Stimulated activated CD4-positive, alpha-beta T cell treated with anti-CD3 and anti-CD28 coated beads, Interleukin-1b, Interleukin-23, amount 100 ng/mL, for 1 hour (primary cell): Measurements from ENCODE around the gene METTL1.
"Not testable (repeated sequence)": the region's sequence is repeated elsewhere in the genome, so short reads cannot be mapped to it uniquely, and the experiment has no call there.

Source experiments
- DNase-seq, 2 donors: peaks; one replicate each; pipeline ENCODE4 v3.0.0-alpha.2; 2020; ENCODE audit warnings: low read depth in 2 of 2

Gene METTL1

DNA sequence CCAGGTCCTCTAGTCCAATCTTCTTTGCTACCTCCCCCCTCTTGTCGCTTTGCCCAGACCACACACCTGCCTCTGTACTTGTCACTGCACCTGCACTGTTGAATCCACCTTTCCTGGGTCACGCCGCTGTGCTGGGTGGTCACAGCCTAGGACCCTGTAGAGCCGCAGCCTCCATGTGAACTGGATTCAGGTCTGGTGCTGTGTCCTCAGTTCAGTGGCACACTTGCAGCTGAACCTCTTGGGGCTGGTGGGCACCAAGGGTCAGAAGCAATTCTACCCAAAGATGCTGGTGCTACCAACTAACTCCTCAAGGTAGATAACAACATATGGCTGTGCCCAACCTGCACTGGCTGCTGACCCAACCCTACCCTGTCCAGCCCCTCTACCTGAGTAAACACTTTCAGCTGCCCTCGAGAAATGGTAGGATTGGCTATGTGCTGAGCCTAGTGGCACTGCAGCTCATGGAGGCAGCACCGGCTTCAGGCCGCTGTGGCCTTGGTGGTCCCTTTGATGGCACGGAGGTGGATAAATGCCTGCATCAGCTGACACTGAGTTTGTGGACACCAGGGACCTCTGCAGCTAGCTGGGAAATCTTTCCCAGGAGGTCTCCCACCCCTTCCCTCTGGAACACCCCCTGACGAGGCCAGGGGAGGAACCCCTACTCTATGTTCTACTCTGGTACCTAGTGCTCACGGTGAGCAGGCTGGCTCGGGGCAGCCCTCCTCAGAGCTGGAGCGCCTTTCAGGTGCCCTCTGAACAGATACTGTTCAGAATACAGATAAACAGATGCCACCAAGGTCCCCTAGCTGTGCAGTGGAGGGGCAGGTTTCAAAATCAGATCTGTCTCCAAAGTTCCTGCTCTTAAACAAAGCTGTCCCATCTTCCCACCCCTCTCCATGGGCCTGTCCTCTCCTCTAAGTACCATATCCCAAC lies 47.6 kb downstream of the METTL1 start:
- no peak for DNase-seq

DNA sequence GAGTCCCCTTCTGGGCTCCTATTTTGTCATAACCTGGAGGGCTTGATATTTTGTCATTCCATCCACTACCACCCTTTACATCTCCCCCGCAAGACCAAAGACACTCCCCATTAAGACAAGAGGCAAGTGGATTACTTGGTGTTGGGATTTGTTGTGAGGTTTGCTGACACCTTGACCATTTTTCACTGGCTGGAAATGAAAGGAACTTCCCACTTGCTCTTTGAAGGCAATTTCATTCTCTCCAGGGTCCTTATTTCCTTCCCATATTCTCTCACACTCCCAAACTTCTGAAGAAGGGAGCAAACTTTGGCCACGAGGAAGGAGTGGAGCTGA lies 48.3 kb downstream of the METTL1 start:
- no peak for DNase-seq

DNA sequence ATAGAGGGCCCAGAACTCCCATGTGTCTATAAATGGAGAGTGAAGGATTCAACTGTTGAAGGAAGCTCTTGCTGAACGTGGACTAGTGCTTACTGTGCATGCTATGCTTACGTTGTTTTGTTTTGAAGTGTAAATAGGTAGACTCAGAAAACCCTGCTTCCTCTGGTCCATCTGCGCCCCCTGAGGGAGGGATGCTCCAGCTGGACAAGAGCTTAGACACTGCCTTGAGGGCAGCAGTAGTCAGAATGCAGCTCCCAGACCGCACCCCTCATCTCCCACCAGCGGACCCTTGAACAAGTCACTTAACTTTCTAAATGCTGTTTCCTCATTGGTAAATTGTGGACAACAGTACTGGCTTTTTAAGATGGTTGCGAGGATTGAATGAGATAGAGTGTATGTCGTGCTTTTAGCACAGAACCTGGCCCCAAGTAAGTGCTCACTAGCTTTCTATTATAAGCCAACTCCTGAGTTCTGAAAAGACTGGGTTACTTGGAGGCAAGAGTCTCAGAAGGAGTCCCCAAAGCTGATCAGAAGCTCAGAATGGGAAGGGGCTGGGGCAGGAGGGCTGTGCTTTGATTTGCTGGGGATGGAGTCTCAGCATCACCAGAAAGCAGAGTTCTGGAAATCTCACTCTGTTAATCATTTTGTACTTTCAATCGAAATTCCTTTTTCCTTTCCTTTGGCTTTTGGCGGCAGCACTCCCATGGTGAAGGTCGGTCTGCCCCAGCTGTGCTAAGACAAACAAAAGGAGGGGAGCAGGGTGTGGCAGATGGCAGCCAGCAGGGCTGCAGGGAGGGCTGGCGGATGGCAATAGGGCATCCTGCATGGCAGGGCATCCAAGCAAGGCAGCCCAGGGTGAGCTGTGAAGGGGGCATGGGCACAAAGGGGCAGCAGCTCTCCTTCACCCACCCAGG lies 48.9 kb downstream of the METTL1 start:
- DNase-seq: no peak

DNA sequence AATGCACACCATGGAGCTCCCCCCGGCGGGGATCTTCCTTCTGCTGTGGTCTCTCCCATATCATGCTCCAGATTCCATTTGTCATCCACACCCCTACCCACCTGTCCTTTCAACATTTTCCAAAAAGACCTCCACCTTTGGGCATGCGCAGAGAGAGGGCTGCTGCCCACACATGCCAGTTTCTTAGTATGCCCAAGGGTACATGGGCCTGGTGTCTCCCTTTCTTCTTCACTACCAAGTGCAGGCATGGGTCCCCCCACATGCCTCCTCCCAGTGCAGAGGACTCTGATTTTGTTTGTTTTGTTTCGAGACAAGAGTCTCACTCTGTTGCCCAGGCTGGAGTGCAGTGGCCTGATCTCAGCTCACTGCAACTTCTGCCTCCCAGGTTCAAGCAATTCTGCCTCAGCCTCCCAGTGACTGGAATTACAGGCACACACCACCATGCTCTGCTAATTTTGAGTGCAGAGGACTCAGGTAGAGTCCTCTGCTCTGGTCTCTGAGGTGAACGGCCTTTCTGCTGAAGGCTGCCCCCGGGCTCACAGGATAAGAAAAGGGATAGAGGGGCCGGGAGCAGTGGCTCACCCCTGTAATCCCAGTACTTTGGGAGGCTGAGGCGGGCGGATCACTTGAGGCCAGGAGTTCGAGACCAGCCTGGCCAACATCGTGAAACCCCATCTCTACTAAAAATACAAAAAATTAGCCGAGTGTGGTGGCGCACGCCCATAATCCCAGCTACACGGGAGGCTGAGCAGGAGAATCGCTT lies 49.9 kb downstream of the METTL1 start:
- DNase-seq: not testable (repeated sequence)

DNA sequence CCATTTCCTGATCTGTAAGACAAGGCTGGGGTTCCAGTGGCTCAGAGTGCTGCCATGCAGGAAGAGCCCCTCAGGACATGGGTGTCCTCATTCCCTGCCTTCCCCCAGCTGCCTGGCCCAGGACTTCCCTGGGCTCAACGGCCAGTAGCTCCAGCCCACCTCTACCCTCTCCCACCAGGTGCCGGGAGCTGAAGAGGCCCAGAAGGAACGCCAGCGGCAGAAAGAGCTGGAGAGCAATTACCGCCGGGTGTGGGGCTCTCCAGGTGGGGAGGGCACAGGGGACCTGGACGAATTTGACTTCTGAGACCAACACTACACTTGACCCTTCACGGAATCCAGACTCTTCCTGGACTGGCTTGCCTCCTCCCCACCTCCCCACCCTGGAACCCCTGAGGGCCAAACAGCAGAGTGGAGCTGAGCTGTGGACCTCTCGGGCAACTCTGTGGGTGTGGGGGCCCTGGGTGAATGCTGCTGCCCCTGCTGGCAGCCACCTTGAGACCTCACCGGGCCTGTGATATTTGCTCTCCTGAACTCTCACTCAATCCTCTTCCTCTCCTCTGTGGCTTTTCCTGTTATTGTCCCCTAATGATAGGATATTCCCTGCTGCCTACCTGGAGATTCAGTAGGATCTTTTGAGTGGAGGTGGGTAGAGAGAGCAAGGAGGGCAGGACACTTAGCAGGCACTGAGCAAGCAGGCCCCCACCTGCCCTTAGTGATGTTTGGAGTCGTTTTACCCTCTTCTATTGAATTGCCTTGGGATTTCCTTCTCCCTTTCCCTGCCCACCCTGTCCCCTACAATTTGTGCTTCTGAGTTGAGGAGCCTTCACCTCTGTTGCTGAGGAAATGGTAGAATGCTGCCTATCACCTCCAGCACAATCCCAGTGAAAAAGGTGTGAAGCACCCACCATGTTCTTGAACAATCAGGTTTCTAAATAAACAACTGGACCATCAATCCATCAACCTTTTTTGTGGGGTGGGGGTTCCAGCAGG lies 51.0 kb downstream of the METTL1 start:
- DNase-seq: no peak

DNA sequence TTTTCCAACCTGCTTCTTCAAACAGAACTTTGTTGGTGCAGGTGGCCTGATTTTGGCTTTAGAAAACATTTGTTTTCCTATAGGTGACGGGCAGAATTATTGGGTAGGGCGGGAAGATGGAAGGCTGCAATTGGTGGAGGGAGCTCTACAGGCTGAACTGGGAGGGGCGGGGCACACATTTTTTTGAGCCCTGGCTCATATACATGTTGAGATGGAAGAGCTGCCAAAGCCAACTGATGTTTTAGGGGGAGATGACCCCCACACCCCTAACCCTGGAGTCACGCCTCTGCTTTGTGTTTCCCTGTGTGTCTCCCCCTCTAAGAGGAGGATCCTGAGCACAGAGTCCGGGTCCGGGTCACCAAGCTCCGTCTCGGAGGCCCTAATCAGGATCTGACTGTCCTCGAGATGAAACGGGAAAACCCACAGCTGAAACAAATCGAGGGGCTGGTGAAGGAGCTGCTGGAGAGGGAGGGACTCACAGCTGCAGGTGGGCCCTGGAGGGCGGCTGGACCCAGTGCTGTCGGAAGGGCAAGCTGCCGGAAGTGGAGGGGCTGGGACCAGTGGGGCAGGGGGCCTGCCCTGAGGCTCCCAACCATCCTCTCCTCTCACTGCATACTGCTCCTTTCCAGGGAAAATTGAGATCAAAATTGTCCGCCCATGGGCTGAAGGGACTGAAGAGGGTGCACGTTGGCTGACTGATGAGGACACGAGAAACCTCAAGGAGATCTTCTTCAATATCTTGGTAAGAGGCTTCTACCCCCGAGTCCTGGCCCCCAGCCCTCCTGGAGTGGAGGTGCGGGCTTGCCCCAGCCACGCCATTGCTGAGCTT lies 51.9 kb downstream of the METTL1 start:
- no peak for DNase-seq

DNA sequence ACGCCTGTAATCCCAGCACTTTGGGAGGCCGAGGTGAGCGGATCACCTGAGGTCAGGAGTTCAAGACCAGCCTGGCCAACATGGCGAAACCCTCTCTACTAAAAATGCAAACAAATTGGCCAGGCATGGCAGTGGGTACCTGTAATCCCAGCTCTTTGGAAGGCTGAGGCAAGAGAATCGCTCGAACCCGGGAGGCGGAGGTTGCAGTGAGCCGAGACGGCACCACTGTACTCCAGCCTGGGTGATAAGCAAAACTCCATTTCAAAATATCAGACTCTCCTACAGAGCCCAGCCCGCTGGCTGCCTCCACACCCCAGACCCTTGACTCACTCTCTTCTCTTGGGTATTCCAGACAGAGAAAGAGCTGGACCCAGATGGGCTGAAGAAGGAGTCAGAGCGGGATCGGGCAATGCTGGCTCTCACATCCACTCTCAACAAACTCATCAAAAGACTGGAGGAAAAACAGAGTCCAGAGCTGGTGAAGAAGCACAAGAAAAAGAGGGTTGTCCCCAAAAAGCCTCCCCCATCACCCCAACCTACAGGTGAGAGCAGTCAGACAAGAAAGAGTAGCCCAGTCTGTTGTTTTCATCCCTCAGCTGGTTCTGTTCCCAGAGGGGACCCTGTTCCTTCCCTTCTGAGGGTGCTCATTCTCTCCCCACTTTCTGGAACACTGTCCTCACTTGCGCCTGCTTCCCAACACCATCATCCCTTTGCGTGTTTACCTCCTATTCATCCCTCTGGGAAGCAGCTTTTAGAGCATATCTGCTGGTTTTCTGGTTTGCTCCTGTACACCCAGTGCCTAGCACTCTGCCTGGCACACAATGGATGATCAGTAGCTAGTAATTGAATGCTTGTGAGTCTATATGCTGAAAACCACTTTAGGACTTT lies 53.0 kb downstream of the METTL1 start:
- DNase-seq: no peak
